Large intestine (tissue), 3 donors: ENCODE data around the gene SNAPC3. TPM values are rescaled to one million over a fixed set of nuclear protein-coding genes. Genes with fewer than 3 reads are reported as not detected.

Experiments used
- DNase-seq, 2 donors: peaks; one replicate each; pipeline versions ENCODE4 v3.0.0 to v3.0.0-alpha.2; 2013
- H3K27ac ChIP-seq: one replicate; pipeline ENCODE4 v1.5.1; 2013; ENCODE audit warnings: low read length
- H3K27me3 ChIP-seq: 2 replicates; pipeline ENCODE4 v1.6.1; 2013; ENCODE audit warnings: low read length; ENCODE audit not compliant: control insufficient read depth, insufficient read depth
- H3K36me3 ChIP-seq: 2 replicates; pipeline ENCODE4 v1.6.1; 2013; ENCODE audit warnings: low read length; ENCODE audit not compliant: control insufficient read depth, insufficient read depth
- H3K4me1 ChIP-seq: one replicate; pipeline ENCODE4 v1.6.1; 2013; ENCODE audit warnings: low read length; ENCODE audit not compliant: control insufficient read depth, insufficient read depth
- H3K4me3 ChIP-seq: one replicate; pipeline ENCODE4 v1.5.1; 2013; ENCODE audit warnings: low read length
- H3K9me3 ChIP-seq: one replicate; pipeline ENCODE4 v1.6.1; 2013; ENCODE audit warnings: mild to moderate bottlenecking, low read depth, low read length, moderate library complexity; ENCODE audit not compliant: control insufficient read depth
- WGBS: methylation state at CpG from one replicate; pipeline ENCODE4 v1.1.5; 2013; ENCODE audit warnings: low lambda C conversion rate; ENCODE audit not compliant: insufficient coverage; 5-methylcytosine and 5-hydroxymethylcytosine counted together
- polyA plus RNA-seq: library from polyadenylated mRNA; unstranded; fragments of 120-200 nt; gene quantifications from one replicate; pipeline ENCODE4 v1.2.1, GENCODE V29; 2013

Gene SNAPC3
- polyA plus RNA-seq, 1 donor, result 39.4 TPM

GRCh38 chr9:15509931-15510788 lies 87.5 kb downstream of the SNAPC3 start:
- H3K4me3 ChIP-seq, result peak overlapping the region; percentile 92
- peak; percentile 8 to 27 for DNase-seq
- H3K27me3 ChIP-seq, result no peaks in the 10 kb centered on the region
- peak overlapping the region; percentile 86 for H3K27ac ChIP-seq
- peaks cover 5% of the 10 kb centered on the region for H3K36me3 ChIP-seq
- no peaks in the 10 kb centered on the region for H3K4me1 ChIP-seq
- WGBS, result 0% methylated on average over 2 of the region's 76 CpGs
- H3K9me3 ChIP-seq, result no peaks in the 10 kb centered on the region

- Histone ChIP-seq H3K9me3 (no peaks in the 10 kb centered on the region), H3K4me1 (no peaks in the 10 kb centered on the region), H3K36me3 (peaks cover 3% of the 10 kb centered on the region), H3K27me3 (no peaks in the 10 kb centered on the region), H3K4me3 (peak within 1 kb of the TSS; percentile 92), H3K27ac (peak within 1 kb of the TSS; percentile 86)
- WGBS, result 0% methylated on average over 1 of the region's 72 CpGs
- DNase-seq, result peak; percentile 64 to 89
Measured at GRCh38 chr9:15510789-15511575, 88.3 kb downstream of the SNAPC3 start, which contains the start of gene PSIP1. PSIP1 (minus strand) TSS chr9:15510970; CDS start chr9:15510188, 782 bp downstream.

Other genes with a start within 250 kb of the SNAPC3 start
- 33.4 TPM for gene TTC39B, start 115.7 kb upstream of the SNAPC3 start, polyA plus RNA-seq
- gene PSIP1, start 88.1 kb downstream of the SNAPC3 start, polyA plus RNA-seq, result 69.7 TPM
- 3.7 TPM for gene CCDC171, start 130.2 kb downstream of the SNAPC3 start, polyA plus RNA-seq